SK-N-SH (cell line): ENCODE measurements around the gene MAPK12. TPM values are rescaled to one million over a fixed set of nuclear protein-coding genes. Genes with fewer than 3 reads are reported as not detected.

Experiments used
- CTCF ChIA-PET: fragments of 300-600, 350-600 bp; formaldehyde crosslinking; extraction: SDS; loops from one replicate; lab custom pipeline; 2021; lab: Yijun Ruan, JAX
- POLR2A ChIA-PET: fragments of 350-600 bp; sonication (Branson Sonifier 250); formaldehyde crosslinking; extraction: SDS; loops from one replicate; lab custom pipeline; 2020; ENCODE audit warnings: antibody characterized with exemption, inconsistent platforms; lab: Yijun Ruan, JAX
- DNase-seq: peaks from one replicate; pipeline ENCODE4 v3.0.0; 2012
- H2AFZ ChIP-seq: fragments of 200-600 bp; sonication (generic); 2 replicates; pipeline ENCODE4 v1.8.1; 2016; ENCODE audit warnings: antibody characterized with exemption, mild to moderate bottlenecking, low read depth
- H3F3A ChIP-seq: fragments of 200-600 bp; sonication (generic); replicated peaks from 2 replicates; pipeline ENCODE3; 2016; ENCODE audit warnings: antibody characterized with exemption, mild to moderate bottlenecking; ENCODE audit not compliant: insufficient read depth
- H3K27ac ChIP-seq, 2 experiments: fragments of 200-500 bp in 1 of 2; fragments of 200-600 bp in 1 of 2; sonication (Bioruptor generic) in 1 of 2; sonication (generic), shearing (Covaris generic) in 1 of 2; 2 replicates each; pipeline versions ENCODE4 v1.5.1 to v1.6.1; 2014 to 2016; ENCODE audit warnings: low read depth in 2 of 2, inconsistent platforms in 1 of 2, low read length in 1 of 2, mild to moderate bottlenecking in 1 of 2, mixed read lengths in 1 of 2
- H3K27me3 ChIP-seq: fragments of 200-600 bp; sonication (generic), shearing (Covaris generic); 2 replicates; pipeline ENCODE4 v1.6.1; 2016; ENCODE audit warnings: mixed run types; ENCODE audit not compliant: insufficient read depth
- H3K36me3 ChIP-seq, 2 experiments: fragments of 200-500 bp in 1 of 2; fragments of 200-600 bp in 1 of 2; sonication (Bioruptor generic) in 1 of 2; sonication (generic) in 1 of 2; replicated peaks in 1 of 2; 2 replicates each; pipeline versions ENCODE3 to v1.5.1; 2014 to 2016; ENCODE audit warnings: low read length in 1 of 2, mild to moderate bottlenecking in 1 of 2; ENCODE audit not compliant: insufficient read depth in 2 of 2, control insufficient read depth in 1 of 2
- H3K4me1 ChIP-seq, 2 experiments: fragments of 200-500 bp in 1 of 2; fragments of 200-600 bp in 1 of 2; sonication (Bioruptor generic) in 1 of 2; sonication (generic), shearing (Covaris generic) in 1 of 2; 2 replicates each; pipeline versions ENCODE4 v1.5.1 to v1.6.1; 2014 to 2016; ENCODE audit warnings: low read depth in 1 of 2, low read length in 1 of 2, mixed run types in 1 of 2; ENCODE audit not compliant: insufficient read depth in 2 of 2, control insufficient read depth in 1 of 2
- H3K4me2 ChIP-seq: fragments of 200-600 bp; sonication (generic), shearing (Covaris generic); 2 replicates; pipeline ENCODE4 v1.6.1; 2017; ENCODE audit warnings: mixed run types
- H3K4me3 ChIP-seq, 2 experiments: fragments of 200-500 bp in 1 of 2; fragments of 200-600 bp in 1 of 2; sonication (Bioruptor generic) in 1 of 2; sonication (generic), shearing (Covaris generic) in 1 of 2; 2 replicates each; pipeline versions ENCODE4 v1.5.1 to v1.8.1; 2014 to 2016; ENCODE audit warnings: low read depth in 2 of 2, inconsistent platforms in 1 of 2, low read length in 1 of 2, mild to moderate bottlenecking in 1 of 2, mixed read lengths in 1 of 2, moderate library complexity in 1 of 2
- H3K79me2 ChIP-seq: fragments of 200-600 bp; sonication (generic); 2 replicates; pipeline ENCODE4 v1.8.1; 2017; ENCODE audit warnings: mild to moderate bottlenecking; ENCODE audit not compliant: insufficient read depth
- H3K9ac ChIP-seq: fragments of 200-600 bp; sonication (generic); 2 replicates; pipeline ENCODE4 v1.6.1; 2017; ENCODE audit warnings: mixed run types
- H3K9me2 ChIP-seq: fragments of 200-600 bp; sonication (generic); 2 replicates; pipeline ENCODE4 v1.6.1; 2017; ENCODE audit warnings: mixed run types
- H3K9me3 ChIP-seq: fragments of 200-600 bp; sonication (generic); 2 replicates; pipeline ENCODE4 v1.6.1; 2017; ENCODE audit warnings: mixed run types, mild to moderate bottlenecking, moderate library complexity
- H4K20me1 ChIP-seq: fragments of 200-600 bp; sonication (generic); 2 replicates; pipeline ENCODE4 v1.6.1; 2017; ENCODE audit warnings: mild to moderate bottlenecking, mixed run types; ENCODE audit not compliant: insufficient read depth
- CHD2 ChIP-seq: fragments of 150-350 bp; IDR thresholded peaks from 2 replicates; pipeline ENCODE4 v1.6.1; 2018; ENCODE audit warnings: low read length; ENCODE audit not compliant: partially characterized antibody
- CTCF ChIP-seq: fragments of 200-600 bp; sonication (generic); IDR thresholded peaks from 2 replicates; pipeline ENCODE4 v1.6.1; 2017; ENCODE audit warnings: antibody characterized with exemption, mild to moderate bottlenecking, moderate library complexity
- EP300 ChIP-seq, 2 experiments: IDR thresholded peaks; 2 replicates each; pipeline versions ENCODE4 v1.4.0 to v1.6.1; 2012; ENCODE audit warnings: borderline replicate concordance in 1 of 2, low read depth in 1 of 2, low read length in 1 of 2
- EZH2phosphoT487 ChIP-seq: fragments of 200-600 bp; sonication (generic); IDR thresholded peaks from 2 replicates; pipeline ENCODE4 v1.6.1; 2017; ENCODE audit warnings: low read depth, mixed run types, mild to moderate bottlenecking, antibody characterized with exemption, moderate library complexity, borderline replicate concordance
- FOXM1 ChIP-seq: IDR thresholded peaks from 2 replicates; pipeline ENCODE4 v1.4.0; 2012; ENCODE audit warnings: low read depth, mild to moderate bottlenecking
- GATA2 ChIP-seq: sonication (generic); formaldehyde crosslinking; IDR thresholded peaks from 2 replicates; pipeline ENCODE4 v1.5.0; 2020; ENCODE audit warnings: mild to moderate bottlenecking, missing genetic modification reagents
- JUND ChIP-seq: IDR thresholded peaks from 2 replicates; pipeline ENCODE4 v1.4.0; 2012
- MEF2A ChIP-seq: IDR thresholded peaks from 2 replicates; pipeline ENCODE4 v1.4.0; 2012; ENCODE audit warnings: low read depth, borderline replicate concordance
- NFIC ChIP-seq: IDR thresholded peaks from 2 replicates; pipeline ENCODE4 v1.4.0; 2012; ENCODE audit warnings: borderline replicate concordance
- POLR2AphosphoS5 ChIP-seq: IDR thresholded peaks from 2 replicates; pipeline ENCODE4 v1.6.1; 2012; ENCODE audit warnings: low read depth, low read length
- RCOR1 ChIP-seq: fragments of 150-350 bp; IDR thresholded peaks from 2 replicates; pipeline ENCODE4 v1.6.1; 2017; ENCODE audit warnings: antibody characterized with exemption, low read length
- SMC3 ChIP-seq: IDR thresholded peaks from 2 replicates; pipeline ENCODE4 v1.6.1; 2012; ENCODE audit warnings: low read depth, low read length, improper control_type of control experiment
- USF1 ChIP-seq: IDR thresholded peaks from 2 replicates; pipeline ENCODE4 v1.4.0; 2012; ENCODE audit warnings: low read depth, borderline replicate concordance
- YY1 ChIP-seq: IDR thresholded peaks from 2 replicates; pipeline ENCODE4 v1.4.0; 2012; ENCODE audit warnings: low read depth, mild to moderate bottlenecking
- WGBS: methylation state at CpG from one replicate; pipeline ENCODE4 v1.1.6; 2017; ENCODE audit warnings: low lambda C conversion rate; 5-methylcytosine and 5-hydroxymethylcytosine counted together
- polyA plus RNA-seq, 3 experiments: library from polyadenylated mRNA; depleted of rRNA; stranded (reverse); fragments of >200 nt; gene quantifications; 2 replicates each; pipeline ENCODE4 v1.2.3, GENCODE V29; 2012
- TF ChIP-seq, protein P1 (sequence below): fragments of 150-350 bp; IDR thresholded peaks from 2 replicates; pipeline ENCODE4 v1.6.1; 2016; ENCODE audit warnings: mild to moderate bottlenecking, low read depth, low read length
- TF ChIP-seq, protein P2 (sequence below): IDR thresholded peaks from 2 replicates; pipeline ENCODE4; 2012

MAPK12 gene
- polyA plus RNA-seq, 1 of the 3 experiments (the other 2 are of a cell fraction) = 118 TPM

DNA sequence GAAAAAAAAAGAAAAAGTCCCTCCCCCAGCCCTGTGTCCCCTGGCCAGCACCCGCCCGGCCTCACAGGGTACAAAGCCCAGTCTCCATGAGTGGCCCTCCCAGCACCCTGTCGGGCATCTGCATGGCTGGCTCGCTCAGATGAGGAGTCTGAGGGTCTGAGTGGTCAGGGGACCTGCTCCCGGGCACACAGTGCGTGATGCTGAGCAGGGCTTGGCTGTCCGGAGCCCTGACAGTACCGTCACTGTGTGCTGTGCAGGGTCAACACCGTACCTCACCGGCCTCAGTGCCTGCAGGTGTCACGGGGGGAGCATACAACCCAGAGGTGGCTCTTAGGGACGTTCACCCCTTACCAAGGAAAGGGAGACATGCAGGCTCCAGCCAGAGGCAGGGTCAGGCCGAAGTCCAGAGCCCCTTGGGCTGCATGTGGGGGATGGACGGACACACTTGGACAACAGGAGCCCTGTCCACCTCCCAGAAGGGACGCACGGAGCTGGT, 49.5 kb upstream of the MAPK12 start (continued):
- no peak for TF ChIP-seq CTCF
- TF ChIP-seq POLR2AphosphoS5 = no peak

GRCh38 chr22:50310031-50310722, 48.7 kb upstream of the MAPK12 start:
- Histone ChIP-seq H3K4me1 (peaks cover 9 to 21% of the 10 kb centered on the region in 2 experiments; a peak in 3 of 4 replicates), H3K36me3 (peaks cover 0 to 3% of the 10 kb centered on the region in 2 experiments), H3K27me3 (no peaks in the 10 kb centered on the region), H3K9me3 (no peaks in the 10 kb centered on the region), H4K20me1 (no peaks in the 10 kb centered on the region), H3K9me2 (no peaks in the 10 kb centered on the region), H3K9ac (no peak overlapping the region), H3K79me2 (peaks cover 17% of the 10 kb centered on the region), H3K27ac (no peak overlapping the region; a peak in 1 of 4 replicates), H2AFZ (no peak overlapping the region), H3K4me3 (no peak overlapping the region), H3F3A (peaks cover 21% of the 10 kb centered on the region), H3K4me2 (no peak overlapping the region)
- TF ChIP-seq EZH2phosphoT487 (no peak), FOXM1 (no peak), JUND (no peak), RCOR1 (no peak), EP300 (IDR thresholded peaks at IDR 0.05; ENCODE audit: borderline replicate concordance in 1 of 2, low read depth in 1 of 2, low read length in 1 of 2) (no peak), POLR2AphosphoS5 (no peak), SMC3 (no peak), NFIC (no peak), YY1 (no peak), CHD2 (no peak), CTCF (no peak), USF1 (no peak), GATA2 (no peak), MEF2A (no peak)
- TF ChIP-seq, protein P1, sequence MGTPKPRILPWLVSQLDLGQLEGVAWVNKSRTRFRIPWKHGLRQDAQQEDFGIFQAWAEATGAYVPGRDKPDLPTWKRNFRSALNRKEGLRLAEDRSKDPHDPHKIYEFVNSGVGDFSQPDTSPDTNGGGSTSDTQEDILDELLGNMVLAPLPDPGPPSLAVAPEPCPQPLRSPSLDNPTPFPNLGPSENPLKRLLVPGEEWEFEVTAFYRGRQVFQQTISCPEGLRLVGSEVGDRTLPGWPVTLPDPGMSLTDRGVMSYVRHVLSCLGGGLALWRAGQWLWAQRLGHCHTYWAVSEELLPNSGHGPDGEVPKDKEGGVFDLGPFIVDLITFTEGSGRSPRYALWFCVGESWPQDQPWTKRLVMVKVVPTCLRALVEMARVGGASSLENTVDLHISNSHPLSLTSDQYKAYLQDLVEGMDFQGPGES = no peak
- TF ChIP-seq, protein P2, sequence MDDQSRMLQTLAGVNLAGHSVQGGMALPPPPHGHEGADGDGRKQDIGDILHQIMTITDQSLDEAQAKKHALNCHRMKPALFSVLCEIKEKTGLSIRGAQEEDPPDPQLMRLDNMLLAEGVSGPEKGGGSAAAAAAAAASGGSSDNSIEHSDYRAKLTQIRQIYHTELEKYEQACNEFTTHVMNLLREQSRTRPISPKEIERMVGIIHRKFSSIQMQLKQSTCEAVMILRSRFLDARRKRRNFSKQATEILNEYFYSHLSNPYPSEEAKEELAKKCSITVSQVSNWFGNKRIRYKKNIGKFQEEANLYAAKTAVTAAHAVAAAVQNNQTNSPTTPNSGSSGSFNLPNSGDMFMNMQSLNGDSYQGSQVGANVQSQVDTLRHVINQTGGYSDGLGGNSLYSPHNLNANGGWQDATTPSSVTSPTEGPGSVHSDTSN = no peak
- WGBS = 97% methylated on average over 20 of the region's 21 CpGs
- CTCF ChIA-PET = interaction anchor here (1.1 to 2.2 kb wide), 3 partner anchors 17 to 34 kb away, joined by 4 to 7 read pairs (median 5); partner anchors contain the start of gene DENND6B
- DNase-seq = no peak
- POLR2A ChIA-PET = no interaction called here
